Measurements from ENCODE around the gene SDHAF2. TPM values are rescaled to one million over a fixed set of nuclear protein-coding genes. Genes with fewer than 3 reads are reported as not detected.

Gene SDHAF2
- total and polyA plus RNA-seq, 2 of the 4 experiments (the other 2 are of a cell fraction): 50.4 to 91.1 TPM

DNA sequence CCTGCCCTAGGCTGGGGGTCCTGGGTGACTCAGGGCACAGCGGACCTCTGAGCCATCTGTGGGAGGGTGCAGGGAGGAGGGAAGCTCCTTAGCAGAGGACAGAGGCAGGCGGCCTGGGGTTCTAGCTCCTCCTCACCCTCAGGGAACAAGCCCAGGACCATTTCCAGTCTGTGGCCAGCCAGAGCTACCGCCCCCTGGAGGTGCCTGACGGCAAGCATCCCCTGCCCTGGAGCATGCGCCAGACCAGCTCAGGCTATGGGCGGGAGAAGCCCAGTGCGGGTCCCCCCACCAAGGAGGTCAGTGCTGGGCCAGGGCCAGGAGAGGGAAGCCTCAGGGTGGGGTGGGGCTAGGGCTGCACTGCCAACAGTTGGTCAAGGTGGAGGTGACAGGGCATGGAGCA is 52.6 kb downstream of the SDHAF2 start:
- H2BK5ac ChIP-seq (ENCODE audit: low read depth, low read length, poor library complexity, severe bottlenecking): no peak overlapping the region
- no peak overlapping the region for H3K27ac ChIP-seq (ENCODE audit: insufficient read depth, low read length)
- BruUV-seq (replicated peaks): no TSS peak
- no peak overlapping the region for H3K4ac ChIP-seq (ENCODE audit: low read depth, low read length)
- dilution Hi-C loops (cut with HindIII; ENCODE audit: low sequenced_read_pairs, unreplicated experiment): no loop called here
- no peaks in the 10 kb centered on the region for H3K4me1 ChIP-seq (ENCODE audit: control insufficient read depth, insufficient read depth, low read length)
- no peak overlapping the region for H2BK120ac ChIP-seq (ENCODE audit: low read depth, low read length)
- DNase-seq (no peak), ATAC-seq (ENCODE audit: low read depth) (peak; percentile 68; the same call in 1 of the 2 replicates)
- no peak overlapping the region for H3K4me3 ChIP-seq (ENCODE audit: insufficient read depth, low read depth, low read length)
- H2AK5ac ChIP-seq (ENCODE audit: low read depth, low read length): no peak overlapping the region
- no peak overlapping the region for H3K14ac ChIP-seq (replicated peaks; ENCODE audit: low read depth, low read length)
- no peak overlapping the region for H3K18ac ChIP-seq (ENCODE audit: low read depth, low read length)
- H4K5ac ChIP-seq (ENCODE audit: low read depth, low read length): no peak overlapping the region
- no peak overlapping the region for H4K91ac ChIP-seq (ENCODE audit: insufficient read depth, low read depth, low read length)
- H2AK9ac ChIP-seq (replicated peaks; ENCODE audit: low read depth, low read length, poor library complexity): no peak overlapping the region
- intact Hi-C loops (cut with micrococcal nuclease): loop anchor here (1.0 kb wide), 1 partner anchor 35 kb away; no protein-coding TSS in a partner anchor
- H2BK20ac ChIP-seq (ENCODE audit: low read depth, low read length): no peak overlapping the region
- no peaks in the 10 kb centered on the region for H3K79me1 ChIP-seq (ENCODE audit: low read depth in 1 of 2, low read length in 2 of 2)
- CTCF ChIA-PET: interaction anchor here (1.1 to 1.6 kb wide), 2 partner anchors 35 to 74 kb away, joined by 3 to 8 read pairs; no protein-coding TSS in a partner anchor
- H3K27me3 ChIP-seq (ENCODE audit: control insufficient read depth, insufficient read depth, low read length): peaks cover 23% of the 10 kb centered on the region; the same call in 1 of the 2 replicates
- no peak overlapping the region for H2BK15ac ChIP-seq (ENCODE audit: low read depth, low read length)
- peak overlapping the region; percentile 37 for H2AFZ ChIP-seq (replicated peaks; ENCODE audit: low read length, poor library complexity)
- in situ Hi-C loops (cut with MboI; ENCODE audit: low sequenced_read_pairs): no loop called here
- no CpG with 5 or more reads among the region's 7 CpGs for WGBS, 2 experiments (ENCODE audit: extremely low coverage in 2 of 2, insufficient read length in 1 of 2)
- no peaks in the 10 kb centered on the region for H3K9me1 ChIP-seq (ENCODE audit: insufficient read depth, low read length)
- POLR2A ChIA-PET (ENCODE audit: unreplicated experiment): no interaction called here
- no peak overlapping the region for H3K4me2 ChIP-seq (ENCODE audit: low read depth, low read length)
- TF ChIP-seq BHLHE40 (IDR thresholded peaks at IDR 0.05; ENCODE audit: low read depth, low read length) (no peak), CHD1 (IDR thresholded peaks at IDR 0.05; ENCODE audit: low read depth, low read length) (no peak), FOS (IDR thresholded peaks at IDR 0.05; ENCODE audit: low read depth, low read length) (no peak), RAD21 (IDR thresholded peaks at IDR 0.05; ENCODE audit: low read length) (0 out of 2 replicates have a peak, but pooled peaks have one; percentile 5), MAZ (IDR thresholded peaks at IDR 0.05; ENCODE audit: borderline replicate concordance, low read depth, low read length) (no peak), SMC3 (IDR thresholded peaks at IDR 0.05; ENCODE audit: low read depth, low read length) (no peak), RFX5 (IDR thresholded peaks at IDR 0.05; ENCODE audit: low read depth, low read length) (no peak), MXI1 (IDR thresholded peaks at IDR 0.05; ENCODE audit: borderline replicate concordance, low read depth, low read length) (no peak), USF2 (IDR thresholded peaks at IDR 0.05; ENCODE audit: low read depth, low read length) (no peak), NFE2L2 (IDR thresholded peaks at IDR 0.05; ENCODE audit: low read depth, low read length) (no peak), MAFK (IDR thresholded peaks at IDR 0.05; ENCODE audit: low read depth, low read length) (no peak), RCOR1 (IDR thresholded peaks at IDR 0.05; ENCODE audit: insufficient replicate concordance, low read length) (no peak), POLR2A (IDR thresholded peaks at IDR 0.05; ENCODE audit: low read depth, low read length) (no peak), CEBPB (IDR thresholded peaks at IDR 0.05; ENCODE audit: low read depth, low read length) (no peak), ELK1 (IDR thresholded peaks at IDR 0.05; ENCODE audit: borderline replicate concordance, low read depth, low read length) (no peak)
- TF ChIP-seq, protein P1, sequence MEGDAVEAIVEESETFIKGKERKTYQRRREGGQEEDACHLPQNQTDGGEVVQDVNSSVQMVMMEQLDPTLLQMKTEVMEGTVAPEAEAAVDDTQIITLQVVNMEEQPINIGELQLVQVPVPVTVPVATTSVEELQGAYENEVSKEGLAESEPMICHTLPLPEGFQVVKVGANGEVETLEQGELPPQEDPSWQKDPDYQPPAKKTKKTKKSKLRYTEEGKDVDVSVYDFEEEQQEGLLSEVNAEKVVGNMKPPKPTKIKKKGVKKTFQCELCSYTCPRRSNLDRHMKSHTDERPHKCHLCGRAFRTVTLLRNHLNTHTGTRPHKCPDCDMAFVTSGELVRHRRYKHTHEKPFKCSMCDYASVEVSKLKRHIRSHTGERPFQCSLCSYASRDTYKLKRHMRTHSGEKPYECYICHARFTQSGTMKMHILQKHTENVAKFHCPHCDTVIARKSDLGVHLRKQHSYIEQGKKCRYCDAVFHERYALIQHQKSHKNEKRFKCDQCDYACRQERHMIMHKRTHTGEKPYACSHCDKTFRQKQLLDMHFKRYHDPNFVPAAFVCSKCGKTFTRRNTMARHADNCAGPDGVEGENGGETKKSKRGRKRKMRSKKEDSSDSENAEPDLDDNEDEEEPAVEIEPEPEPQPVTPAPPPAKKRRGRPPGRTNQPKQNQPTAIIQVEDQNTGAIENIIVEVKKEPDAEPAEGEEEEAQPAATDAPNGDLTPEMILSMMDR (conservative IDR thresholded peaks at IDR 0.05; ENCODE audit: low read depth, low read length): peak; percentile 48
- H3K36me3 ChIP-seq (ENCODE audit: control insufficient read depth, insufficient read depth, low read length): no peaks in the 10 kb centered on the region
- H4K8ac ChIP-seq (ENCODE audit: low read depth in 2 of 2, low read length in 2 of 2): no peak overlapping the region
- no peak overlapping the region for H3K23ac ChIP-seq (ENCODE audit: low read depth, low read length)
- no peak overlapping the region for H3K56ac ChIP-seq (ENCODE audit: extremely low read depth, insufficient read depth, low read length)
- H3K9ac ChIP-seq (ENCODE audit: low read depth, low read length): no peak overlapping the region
- H3K9me3 ChIP-seq (ENCODE audit: control insufficient read depth, insufficient read depth, low read length): no peaks in the 10 kb centered on the region
- H4K20me1 ChIP-seq (ENCODE audit: insufficient read depth, low read length): no peaks in the 10 kb centered on the region
